ENCODE data around the gene HOXC11.

Gene HOXC11

GRCh38 chr12:54009171-54010052 lies 36.5 kb downstream of the HOXC11 start:
- no peak for DNase-seq

- no peak for DNase-seq
Observed at GRCh38 chr12:54010053-54010971, 37.4 kb downstream of the HOXC11 start.

- no peak for DNase-seq
Observed at GRCh38 chr12:54010972-54011664, 38.2 kb downstream of the HOXC11 start.

GRCh38 chr12:54011665-54012532 lies 39.0 kb downstream of the HOXC11 start:
- no peak for DNase-seq

- DNase-seq: no peak
Observed at GRCh38 chr12:54012631-54013409, 39.9 kb downstream of the HOXC11 start.

- DNase-seq: no peak
Observed at GRCh38 chr12:54014377-54015017, 41.6 kb downstream of the HOXC11 start.

DNA sequence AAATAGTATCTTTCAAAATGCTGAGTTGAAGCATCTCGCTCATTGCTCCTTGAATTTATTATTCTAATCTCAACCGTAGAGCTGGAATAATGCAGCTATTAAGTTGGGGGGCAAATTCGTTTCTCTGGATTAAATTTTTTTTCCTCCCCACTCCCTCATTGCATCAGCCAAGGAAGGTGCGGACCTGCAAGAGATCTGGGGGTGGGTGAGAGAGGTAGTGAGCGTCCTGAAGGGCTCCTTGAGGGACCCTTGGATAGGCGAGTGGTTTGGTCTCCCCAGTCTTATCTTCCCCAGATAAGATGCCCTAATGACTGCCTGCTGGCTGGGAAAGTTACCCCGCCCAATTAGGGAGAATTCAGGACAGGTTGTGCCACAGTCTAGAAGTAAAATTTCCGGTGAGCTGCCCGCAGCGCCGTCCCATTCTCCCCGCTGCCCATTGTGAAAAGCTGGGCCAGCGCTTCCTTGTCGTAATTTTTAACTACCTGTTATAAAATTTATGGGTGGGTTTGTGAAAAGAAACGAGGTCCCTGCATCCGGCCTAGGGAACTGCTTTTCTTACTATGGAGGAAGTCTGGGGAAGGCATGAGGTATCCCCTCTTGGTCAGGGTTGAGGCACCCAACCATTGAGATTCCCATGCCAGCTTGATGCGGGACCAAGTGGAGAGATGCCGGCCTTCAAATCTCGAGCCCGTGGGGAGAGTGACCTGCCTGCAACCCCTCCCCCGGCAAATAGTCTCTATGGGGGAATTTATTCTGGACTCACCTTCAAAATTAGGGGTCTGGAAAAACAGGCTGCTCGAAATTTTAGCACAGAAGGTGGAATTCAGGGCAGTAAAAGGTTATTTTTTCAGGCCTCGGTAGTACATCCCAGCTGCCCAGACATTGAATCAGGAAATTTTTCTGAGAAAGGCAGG lies 42.3 kb downstream of the HOXC11 start:
- no peak for DNase-seq

- DNase-seq: no peak
Observed at GRCh38 chr12:54016051-54016450, 43.1 kb downstream of the HOXC11 start.

DNA sequence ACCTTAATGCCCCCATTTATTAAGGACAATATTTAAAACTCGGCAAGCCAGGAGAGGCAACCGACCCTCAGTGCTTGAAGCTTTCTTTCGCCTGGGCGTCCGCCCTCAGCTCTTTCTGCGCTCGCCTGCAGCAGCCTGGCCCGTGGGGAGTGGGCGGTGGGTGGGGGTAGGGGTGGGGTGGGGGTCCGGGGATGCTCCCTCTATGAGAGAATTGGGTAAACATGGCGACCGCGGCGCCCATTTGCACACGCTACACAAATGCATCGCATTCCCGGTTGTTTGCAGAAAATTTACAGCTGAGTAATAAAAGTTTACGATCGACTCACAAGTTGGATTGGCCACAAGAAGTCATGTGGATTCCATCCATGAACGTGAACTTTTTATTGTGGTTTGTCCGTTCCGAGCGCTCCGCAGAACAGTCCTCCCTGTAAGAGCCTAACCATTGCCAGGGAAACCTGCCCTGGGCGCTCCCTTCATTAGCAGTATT lies 43.6 kb downstream of the HOXC11 start:
- no peak for DNase-seq

GRCh38 chr12:54017027-54017788 lies 44.3 kb downstream of the HOXC11 start:
- no peak for DNase-seq

GRCh38 chr12:54017878-54018467 lies 45.0 kb downstream of the HOXC11 start:
- peak in 35 of 51 donors; percentile 1 to 54 (median 20) for DNase-seq

DNA sequence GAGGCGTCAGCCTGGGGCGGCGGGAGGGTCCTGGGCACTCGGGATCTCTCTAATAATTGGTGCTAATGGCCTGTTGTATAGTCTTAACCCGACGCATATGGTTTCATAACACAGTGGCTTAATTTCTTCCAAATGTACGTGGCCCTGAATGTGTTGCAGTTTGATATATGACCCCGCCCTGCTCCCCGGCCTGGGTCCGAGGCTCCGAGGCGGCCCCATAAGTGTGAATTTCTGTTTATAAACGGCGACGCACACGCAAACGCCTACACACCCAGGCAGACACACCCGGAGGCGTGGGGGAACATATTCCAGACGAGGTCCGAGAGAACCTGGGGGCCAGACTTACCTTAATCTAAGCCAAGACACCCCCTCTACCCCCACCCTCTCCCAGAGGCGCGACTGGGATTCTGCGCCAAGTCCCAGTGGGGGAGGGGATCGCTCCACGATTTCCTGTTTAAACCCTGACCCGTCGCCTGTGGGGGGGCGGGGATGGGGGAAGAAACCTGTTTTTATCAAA lies 45.6 kb downstream of the HOXC11 start:
- no peak for DNase-seq

DNA sequence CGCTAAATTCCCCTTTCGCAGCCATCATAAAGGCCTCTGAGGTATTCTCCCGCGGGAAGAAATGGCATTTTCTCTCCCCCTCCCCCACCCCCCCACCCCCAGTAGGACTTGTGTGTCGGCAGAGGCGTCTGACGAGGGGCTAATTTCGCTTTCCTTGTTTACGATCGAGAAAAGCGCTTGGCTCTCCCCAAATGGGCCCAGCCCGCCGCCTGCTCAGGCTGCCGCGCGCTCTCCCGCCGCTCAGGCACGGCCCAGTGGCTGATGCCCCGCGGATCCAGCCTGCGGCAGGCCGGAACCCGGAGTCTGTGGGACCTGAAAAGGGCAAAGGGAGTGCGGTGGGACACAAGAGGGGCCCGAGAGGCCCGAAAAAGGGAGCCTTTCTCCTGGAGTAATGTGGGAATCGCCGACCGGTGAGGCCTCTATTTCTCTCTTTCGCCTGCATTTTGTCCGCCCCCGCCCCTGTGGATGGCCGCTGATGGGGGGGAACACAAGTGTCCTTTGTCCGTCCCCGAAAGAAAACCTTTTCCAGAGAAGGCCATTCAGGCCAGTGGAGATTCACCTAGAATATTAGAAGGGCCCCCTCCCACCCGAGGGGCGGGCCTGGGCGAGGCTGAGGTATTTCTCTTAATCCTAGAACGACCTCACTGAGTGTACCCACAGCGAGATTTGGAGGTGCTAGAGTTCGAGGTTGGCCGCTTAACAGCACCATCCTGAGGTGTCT lies 46.3 kb downstream of the HOXC11 start:
- no peak for DNase-seq

GRCh38 chr12:54019924-54020590 lies 47.1 kb downstream of the HOXC11 start:
- no peak for DNase-seq

All from hypothalamus (tissue), 51 donors.